Endothelial cell (in vitro differentiated cells): Measurements from ENCODE around the gene CNTN4. TPM values are rescaled to one million over a fixed set of nuclear protein-coding genes. Genes with fewer than 3 reads are reported as not detected.

Source experiments
- DNase-seq: peaks from one replicate; pipeline ENCODE4 v3.0.0; 2021; ENCODE audit warnings: low spot score
- H3K27ac Mint-ChIP-seq: one replicate; pipeline ENCODE4 v1.8.0; 2021; ENCODE audit warnings: mixed read lengths, inconsistent platforms; ENCODE audit not compliant: unreplicated experiment
- H3K27me3 Mint-ChIP-seq: one replicate; pipeline ENCODE4 v1.8.0; 2021; ENCODE audit warnings: mild to moderate bottlenecking, moderate library complexity, mixed read lengths, inconsistent platforms; ENCODE audit not compliant: unreplicated experiment
- H3K36me3 Mint-ChIP-seq: one replicate; pipeline ENCODE4 v1.8.0; 2021; ENCODE audit warnings: mild to moderate bottlenecking, low read depth, mixed read lengths, inconsistent platforms; ENCODE audit not compliant: unreplicated experiment
- H3K4me1 Mint-ChIP-seq: one replicate; pipeline ENCODE4 v1.8.0; 2021; ENCODE audit warnings: mild to moderate bottlenecking, mixed read lengths, inconsistent platforms; ENCODE audit not compliant: unreplicated experiment
- H3K4me3 Mint-ChIP-seq: one replicate; pipeline ENCODE4 v1.8.0; 2021; ENCODE audit warnings: mild to moderate bottlenecking, mixed read lengths, inconsistent platforms; ENCODE audit not compliant: unreplicated experiment
- H3K9me3 Mint-ChIP-seq: one replicate; pipeline ENCODE4 v1.8.0; 2021; ENCODE audit warnings: mixed read lengths, inconsistent platforms; ENCODE audit not compliant: unreplicated experiment
- total RNA-seq: library from RNA; stranded (reverse); fragmentation: NEBNext Ultra II Directional; extraction: Animal tissue kit (Norgen Biotek cat#: 25700); gene quantifications from one replicate; pipeline ENCODE4 v1.2.1, GENCODE V29; 2021; ENCODE audit not compliant: unreplicated experiment
- TF ChIP-seq, protein P1 (sequence below): fragments of 200-600 bp; sonication (generic); IDR thresholded peaks from one replicate; pipeline ENCODE4 v1.5.0; 2021; ENCODE audit warnings: antibody characterized with exemption; ENCODE audit not compliant: unreplicated experiment

The CNTN4 gene
- total RNA-seq, 1 donor from 2014 or later: not detected

DNA sequence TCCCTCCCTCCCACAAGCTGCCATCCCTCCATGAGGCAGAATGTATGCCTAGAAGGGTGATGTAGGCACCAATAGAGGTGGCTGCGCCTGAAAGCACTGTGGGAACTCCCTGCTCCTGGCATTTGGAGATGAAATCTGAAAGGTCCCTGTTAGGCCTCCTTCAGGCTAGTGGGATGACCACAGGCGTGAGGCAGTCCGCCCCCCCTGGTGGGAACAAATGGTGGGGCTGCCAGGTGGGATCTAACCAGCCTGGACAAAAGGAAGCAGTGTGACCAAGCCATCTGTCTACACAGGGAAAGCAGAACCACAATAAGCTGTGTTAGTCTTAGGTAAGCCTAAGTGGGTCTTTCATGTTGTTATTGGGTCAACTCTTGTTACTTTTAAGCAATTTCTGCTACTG, 986.2 kb downstream of the CNTN4 start:
- H3K27me3 Mint-ChIP-seq: peaks cover 6% of the 10 kb centered on the region
- TF ChIP-seq, protein P1, sequence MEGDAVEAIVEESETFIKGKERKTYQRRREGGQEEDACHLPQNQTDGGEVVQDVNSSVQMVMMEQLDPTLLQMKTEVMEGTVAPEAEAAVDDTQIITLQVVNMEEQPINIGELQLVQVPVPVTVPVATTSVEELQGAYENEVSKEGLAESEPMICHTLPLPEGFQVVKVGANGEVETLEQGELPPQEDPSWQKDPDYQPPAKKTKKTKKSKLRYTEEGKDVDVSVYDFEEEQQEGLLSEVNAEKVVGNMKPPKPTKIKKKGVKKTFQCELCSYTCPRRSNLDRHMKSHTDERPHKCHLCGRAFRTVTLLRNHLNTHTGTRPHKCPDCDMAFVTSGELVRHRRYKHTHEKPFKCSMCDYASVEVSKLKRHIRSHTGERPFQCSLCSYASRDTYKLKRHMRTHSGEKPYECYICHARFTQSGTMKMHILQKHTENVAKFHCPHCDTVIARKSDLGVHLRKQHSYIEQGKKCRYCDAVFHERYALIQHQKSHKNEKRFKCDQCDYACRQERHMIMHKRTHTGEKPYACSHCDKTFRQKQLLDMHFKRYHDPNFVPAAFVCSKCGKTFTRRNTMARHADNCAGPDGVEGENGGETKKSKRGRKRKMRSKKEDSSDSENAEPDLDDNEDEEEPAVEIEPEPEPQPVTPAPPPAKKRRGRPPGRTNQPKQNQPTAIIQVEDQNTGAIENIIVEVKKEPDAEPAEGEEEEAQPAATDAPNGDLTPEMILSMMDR: no peak
- no peak overlapping the region for H3K27ac Mint-ChIP-seq
- no peak for DNase-seq
- H3K4me3 Mint-ChIP-seq: no peak overlapping the region
- peaks cover 15% of the 10 kb centered on the region for H3K36me3 Mint-ChIP-seq
- peaks cover 45% of the 10 kb centered on the region for H3K9me3 Mint-ChIP-seq
- H3K4me1 Mint-ChIP-seq: no peaks in the 10 kb centered on the region

DNA sequence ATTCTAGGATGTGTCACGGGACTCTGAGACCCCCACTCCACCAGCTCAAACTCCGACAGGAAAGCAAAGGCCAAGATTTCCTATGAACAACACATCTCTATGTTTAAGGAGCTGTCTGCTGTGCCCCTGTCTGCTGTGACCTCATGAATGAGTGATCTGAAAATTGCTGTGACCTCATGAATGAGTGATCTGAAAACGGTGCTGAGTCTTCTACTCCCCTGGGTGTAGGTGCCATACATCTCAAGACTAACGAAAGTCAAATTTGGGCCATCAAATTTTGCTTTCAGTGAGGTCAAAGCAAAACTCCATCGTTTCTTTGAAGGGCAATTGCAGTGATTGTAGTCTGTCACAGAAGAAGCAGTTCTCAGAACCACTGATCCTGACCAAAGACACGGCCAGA, 987.1 kb downstream of the CNTN4 start:
- Mint-ChIP-seq H3K27me3 (peaks cover 9% of the 10 kb centered on the region), H3K4me1 (no peaks in the 10 kb centered on the region), H3K27ac (no peak overlapping the region), H3K9me3 (peaks cover 48% of the 10 kb centered on the region), H3K4me3 (no peak overlapping the region), H3K36me3 (peaks cover 15% of the 10 kb centered on the region)
- TF ChIP-seq, protein P1: no peak
- DNase-seq: no peak

DNA sequence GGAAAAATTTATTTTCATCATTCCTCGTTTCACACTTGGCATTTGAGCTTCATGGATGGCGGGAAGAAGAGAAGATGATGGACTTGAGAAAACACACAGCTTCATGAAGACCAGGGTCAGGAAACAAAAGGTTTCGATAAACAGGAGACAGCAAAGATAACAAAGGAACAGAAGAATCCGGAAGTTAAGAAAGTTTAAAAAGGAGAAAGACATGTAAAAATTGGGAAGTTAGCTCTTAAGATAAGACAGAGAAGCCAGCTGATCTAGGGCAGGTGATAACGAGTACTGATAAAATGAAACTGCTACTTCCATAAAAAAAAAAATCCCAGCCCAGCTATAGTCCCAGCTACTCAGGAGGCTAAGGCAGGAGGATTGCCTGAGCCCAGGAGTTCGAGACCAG, 987.6 kb downstream of the CNTN4 start:
- H3K36me3 Mint-ChIP-seq: peaks cover 15% of the 10 kb centered on the region
- no peak overlapping the region for H3K27ac Mint-ChIP-seq
- H3K4me3 Mint-ChIP-seq: no peak overlapping the region
- no peaks in the 10 kb centered on the region for H3K4me1 Mint-ChIP-seq
- no peak for DNase-seq
- TF ChIP-seq, protein P1: no peak
- peaks cover 11% of the 10 kb centered on the region for H3K27me3 Mint-ChIP-seq
- H3K9me3 Mint-ChIP-seq: peaks cover 48% of the 10 kb centered on the region

DNA sequence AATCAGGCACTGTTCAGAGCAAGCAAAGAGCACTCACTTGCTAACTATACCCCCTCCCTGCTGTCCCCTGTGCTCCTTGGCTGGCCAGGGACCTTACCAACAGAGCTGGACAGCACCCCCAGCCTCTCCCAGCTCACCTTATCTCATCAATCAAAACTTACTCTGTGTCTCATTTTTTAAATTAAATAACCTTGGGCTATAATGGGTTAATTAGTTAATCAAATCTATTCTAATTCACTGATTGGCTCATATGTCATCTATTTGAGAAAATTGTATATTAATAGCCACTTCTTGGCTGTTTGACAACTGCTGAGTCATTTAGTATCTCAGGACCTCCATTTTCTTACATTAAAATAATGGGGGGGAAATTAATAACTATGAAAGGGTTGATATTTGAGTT, 988.6 kb downstream of the CNTN4 start:
- peaks cover 54% of the 10 kb centered on the region for H3K9me3 Mint-ChIP-seq
- no peak overlapping the region for H3K4me3 Mint-ChIP-seq
- H3K4me1 Mint-ChIP-seq: no peaks in the 10 kb centered on the region

DNA sequence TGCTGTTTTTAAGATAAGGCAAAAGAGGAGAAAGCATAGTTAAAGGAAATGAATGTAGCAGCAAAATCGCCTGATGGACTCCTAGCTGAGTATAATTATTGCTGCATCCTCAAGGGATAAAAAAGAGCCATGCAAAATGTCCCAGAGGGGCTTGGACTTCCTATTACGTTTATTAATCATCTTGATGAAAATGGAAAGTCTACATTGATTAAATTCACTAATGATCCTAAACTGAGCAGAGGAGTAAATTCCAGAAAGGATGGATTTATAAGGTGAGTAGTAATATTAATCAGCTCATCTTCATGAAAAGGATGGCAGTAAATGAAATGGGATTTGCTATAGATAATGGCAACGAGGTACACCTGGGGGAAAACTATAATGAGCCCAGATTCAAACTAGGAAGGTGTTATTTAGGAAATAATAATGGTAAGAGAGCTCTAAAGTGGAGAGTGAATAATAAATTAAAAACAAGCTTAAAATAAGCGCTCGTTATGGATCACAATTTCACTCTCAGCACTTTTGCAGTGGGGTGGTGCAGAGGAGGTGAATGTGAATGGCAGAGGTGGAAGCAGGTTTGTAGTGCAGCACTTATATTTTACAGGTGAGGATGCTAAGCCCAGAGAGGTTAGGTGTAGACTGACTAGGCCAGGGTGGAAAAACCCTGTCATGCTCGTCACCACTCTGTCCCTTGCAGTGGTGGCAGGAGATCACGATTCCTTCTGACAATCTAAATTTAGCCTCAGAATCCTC, 989.2 kb downstream of the CNTN4 start:
- Mint-ChIP-seq H3K4me3 (no peak overlapping the region), H3K4me1 (no peaks in the 10 kb centered on the region), H3K27ac (no peak overlapping the region), H3K9me3 (peaks cover 54% of the 10 kb centered on the region), H3K27me3 (peaks cover 12% of the 10 kb centered on the region), H3K36me3 (peaks cover 15% of the 10 kb centered on the region)
- DNase-seq: no peak
- TF ChIP-seq, protein P1: no peak

More for the DNA sequence above, 988.6 kb downstream of the CNTN4 start:
- Mint-ChIP-seq H3K27me3 (peaks cover 12% of the 10 kb centered on the region), H3K27ac (no peak overlapping the region), H3K36me3 (peaks cover 15% of the 10 kb centered on the region)
- no peak for DNase-seq
- TF ChIP-seq, protein P1: no peak
